Natural killer cell treated with Interleukin-12 subunit alpha and Interleukin-12 subunit beta and Interleukin-15 and Interleukin-18, amount 100 ng/mL, for 72 hours (primary cell): ENCODE results near the gene RNF123. TPM values are rescaled to one million over a fixed set of nuclear protein-coding genes. Genes with fewer than 3 reads are reported as not detected.
A peak's percentile ranks its signal among the peaks of the same experiment; 100 is the strongest.

Experiments used
- ATAC-seq, 2 donors: fragments of 150-1000 bp; cut with Tn5 transposase in 1 of 2; sonication (Bioruptor Pico), chemical (Tn5 transposase) in 1 of 2; 2 replicates each; pipeline ENCODE4 v1.10.0; 2021
- DNase-seq: peaks from one replicate; pipeline ENCODE4 v3.0.0; 2022; ENCODE audit warnings: low spot score
- H3K27ac Mint-ChIP-seq, 2 donors: 1 replicate in 1 of 2; 2 replicates in 1 of 2; pipeline ENCODE4 v1.8.0; 2022; ENCODE audit warnings: mixed read lengths in 2 of 2, mild to moderate bottlenecking in 1 of 2, moderate library complexity in 1 of 2
- H3K27me3 Mint-ChIP-seq, 2 donors: 1 replicate in 1 of 2; 2 replicates in 1 of 2; pipeline ENCODE4 v1.8.0; 2022; ENCODE audit warnings: mixed read lengths in 2 of 2
- H3K36me3 Mint-ChIP-seq: one replicate; pipeline ENCODE4 v1.8.0; 2022; ENCODE audit warnings: mixed read lengths
- H3K4me1 Mint-ChIP-seq, 2 donors: 1 replicate in 1 of 2; 2 replicates in 1 of 2; pipeline ENCODE4 v1.8.0; 2022; ENCODE audit warnings: low read depth in 2 of 2, mixed read lengths in 2 of 2, mild to moderate bottlenecking in 1 of 2
- H3K4me3 Mint-ChIP-seq: one replicate; pipeline ENCODE4 v1.8.0; 2022; ENCODE audit warnings: mixed read lengths
- H3K9me3 Mint-ChIP-seq: 2 replicates; pipeline ENCODE4 v1.8.0; 2022; ENCODE audit warnings: mixed read lengths
- total RNA-seq, 2 donors: library from RNA; stranded (reverse); gene quantifications; one replicate each; pipeline ENCODE4 v1.2.3, GENCODE V29; 2022

The RNF123 gene
- total RNA-seq, 2 donors from 2014 or later, result 45.6 to 67.9 TPM

DNA sequence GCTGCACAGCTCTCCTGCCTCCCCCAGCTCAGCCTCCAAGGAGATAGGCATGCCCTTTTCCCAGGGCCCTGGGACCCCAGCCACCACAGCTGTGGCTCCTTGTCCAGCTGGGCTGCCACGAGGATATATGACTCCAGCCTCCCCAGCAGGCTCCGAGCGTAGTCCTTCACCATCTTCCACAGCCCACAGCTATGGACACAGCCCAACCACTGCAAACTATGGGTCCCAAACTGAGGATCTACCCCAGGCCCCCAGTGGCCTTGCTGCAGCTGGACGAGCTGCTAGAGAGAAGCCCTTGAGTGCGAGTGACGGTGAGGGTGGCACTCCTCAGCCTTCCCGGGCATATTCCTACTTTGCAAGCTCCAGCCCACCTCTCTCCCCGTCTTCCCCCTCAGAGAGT lies 35.7 kb upstream of the RNF123 start:
- Mint-ChIP-seq H3K9me3 (no peaks in the 10 kb centered on the region), H3K4me3 (no peak overlapping the region), H3K4me1 (no peaks in the 10 kb centered on the region), H3K36me3 (no peaks in the 10 kb centered on the region), H3K27me3 (peaks cover 0 to 3% of the 10 kb centered on the region in 2 donors), H3K27ac (no peak overlapping the region)
- no peak for ATAC-seq
- no peak for DNase-seq

DNA sequence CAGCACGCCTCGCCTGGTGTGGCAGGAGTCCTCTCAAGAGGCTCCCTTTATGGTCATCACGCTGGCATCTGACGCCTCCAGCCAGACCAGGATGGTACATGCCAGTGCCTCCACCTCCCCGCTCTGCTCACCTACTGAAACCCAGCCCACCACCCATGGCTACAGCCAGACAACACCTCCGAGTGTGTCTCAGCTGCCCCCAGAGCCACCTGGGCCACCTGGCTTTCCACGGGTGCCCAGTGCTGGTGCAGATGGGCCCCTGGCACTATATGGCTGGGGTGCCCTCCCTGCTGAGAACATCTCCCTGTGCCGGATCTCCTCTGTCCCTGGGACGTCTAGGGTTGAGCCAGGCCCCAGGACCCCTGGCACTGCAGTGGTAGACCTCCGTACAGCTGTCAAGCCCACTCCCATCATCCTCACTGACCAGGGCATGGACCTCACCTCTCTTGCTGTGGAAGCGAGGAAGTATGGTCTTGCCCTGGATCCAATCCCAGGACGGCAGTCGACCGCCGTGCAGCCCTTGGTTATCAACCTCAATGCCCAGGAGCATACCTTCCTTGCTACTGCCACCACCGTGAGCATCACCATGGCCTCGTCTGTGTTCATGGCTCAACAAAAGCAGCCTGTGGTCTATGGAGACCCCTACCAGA lies 35.1 kb upstream of the RNF123 start:
- Mint-ChIP-seq H3K27ac (no peak overlapping the region), H3K4me3 (no peak overlapping the region), H3K9me3 (no peaks in the 10 kb centered on the region), H3K4me1 (no peaks in the 10 kb centered on the region), H3K27me3 (peaks cover 0 to 3% of the 10 kb centered on the region in 2 donors), H3K36me3 (no peaks in the 10 kb centered on the region)
- DNase-seq (no peak), ATAC-seq (no peak)

DNA sequence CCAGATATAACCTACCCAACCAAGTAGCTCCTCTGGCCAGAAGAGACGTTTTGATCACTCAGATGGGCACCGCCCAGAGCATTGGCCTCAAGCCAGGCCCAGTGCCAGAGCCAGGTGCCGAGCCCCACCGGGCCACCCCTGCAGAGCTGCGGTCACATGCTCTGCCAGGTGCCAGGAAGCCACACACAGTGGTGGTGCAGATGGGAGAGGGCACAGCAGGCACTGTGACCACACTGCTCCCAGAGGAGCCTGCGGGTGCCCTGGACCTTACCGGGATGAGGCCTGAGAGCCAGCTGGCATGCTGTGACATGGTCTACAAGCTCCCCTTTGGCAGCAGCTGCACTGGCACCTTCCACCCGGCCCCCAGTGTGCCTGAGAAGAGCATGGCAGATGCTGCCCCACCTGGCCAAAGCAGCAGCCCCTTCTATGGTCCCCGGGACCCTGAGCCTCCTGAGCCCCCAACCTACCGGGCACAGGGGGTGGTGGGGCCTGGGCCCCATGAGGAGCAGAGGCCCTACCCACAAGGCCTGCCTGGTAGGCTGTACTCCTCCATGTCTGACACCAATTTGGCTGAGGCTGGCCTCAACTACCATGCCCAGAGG lies 34.3 kb upstream of the RNF123 start:
- ATAC-seq (no peak), DNase-seq (no peak)
- Mint-ChIP-seq H3K36me3 (no peaks in the 10 kb centered on the region), H3K4me1 (no peaks in the 10 kb centered on the region), H3K4me3 (no peak overlapping the region), H3K27me3 (peaks cover 0 to 3% of the 10 kb centered on the region in 2 donors), H3K9me3 (no peaks in the 10 kb centered on the region), H3K27ac (no peak overlapping the region)

DNA sequence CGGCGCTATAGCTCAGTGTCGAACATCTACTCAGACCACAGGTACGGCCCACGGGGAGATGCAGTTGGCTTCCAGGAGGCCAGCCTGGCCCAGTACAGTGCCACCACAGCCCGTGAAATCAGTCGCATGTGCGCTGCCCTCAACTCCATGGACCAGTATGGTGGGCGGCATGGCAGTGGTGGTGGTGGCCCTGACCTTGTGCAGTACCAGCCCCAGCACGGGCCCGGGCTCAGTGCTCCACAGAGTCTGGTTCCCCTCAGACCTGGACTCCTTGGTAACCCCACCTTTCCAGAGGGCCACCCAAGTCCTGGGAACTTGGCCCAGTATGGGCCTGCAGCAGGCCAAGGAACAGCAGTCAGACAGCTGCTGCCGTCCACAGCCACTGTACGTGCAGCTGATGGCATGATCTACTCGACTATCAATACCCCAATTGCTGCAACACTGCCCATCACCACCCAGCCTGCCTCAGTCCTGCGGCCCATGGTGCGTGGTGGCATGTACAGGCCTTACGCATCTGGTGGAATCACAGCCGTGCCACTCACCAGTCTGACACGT lies 33.5 kb upstream of the RNF123 start:
- Mint-ChIP-seq H3K27ac (no peak overlapping the region), H3K9me3 (no peaks in the 10 kb centered on the region), H3K27me3 (peaks cover 0 to 3% of the 10 kb centered on the region in 2 donors), H3K4me3 (no peak overlapping the region), H3K36me3 (no peaks in the 10 kb centered on the region), H3K4me1 (no peaks in the 10 kb centered on the region)
- DNase-seq (no peak), ATAC-seq (no peak)

DNA sequence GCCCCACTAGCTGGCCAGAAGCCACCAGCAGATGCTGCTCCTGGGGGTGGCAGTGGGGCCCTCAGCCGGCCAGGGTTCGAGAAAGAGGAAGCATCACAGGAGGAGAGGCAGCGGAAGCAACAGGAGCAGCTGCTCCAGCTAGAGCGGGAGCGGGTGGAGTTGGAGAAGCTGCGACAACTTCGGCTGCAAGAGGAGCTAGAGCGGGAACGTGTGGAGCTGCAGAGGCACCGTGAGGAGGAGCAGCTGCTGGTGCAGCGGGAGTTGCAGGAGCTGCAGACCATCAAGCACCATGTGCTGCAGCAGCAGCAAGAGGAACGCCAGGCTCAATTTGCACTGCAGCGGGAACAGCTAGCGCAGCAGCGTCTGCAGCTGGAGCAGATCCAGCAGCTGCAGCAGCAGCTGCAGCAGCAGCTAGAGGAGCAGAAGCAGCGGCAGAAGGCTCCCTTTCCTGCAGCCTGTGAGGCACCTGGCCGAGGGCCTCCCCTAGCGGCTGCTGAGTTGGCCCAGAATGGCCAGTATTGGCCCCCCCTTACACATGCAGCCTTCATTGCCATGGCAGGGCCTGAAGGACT lies 32.7 kb upstream of the RNF123 start:
- ATAC-seq, result no peak
- H3K27ac Mint-ChIP-seq, result no peak overlapping the region
- H3K9me3 Mint-ChIP-seq, result no peaks in the 10 kb centered on the region
- H3K4me1 Mint-ChIP-seq, result no peaks in the 10 kb centered on the region
- H3K36me3 Mint-ChIP-seq, result no peaks in the 10 kb centered on the region
- no peak overlapping the region for H3K4me3 Mint-ChIP-seq
- H3K27me3 Mint-ChIP-seq, result peaks cover 0 to 3% of the 10 kb centered on the region in 2 donors
- no peak for DNase-seq

DNA sequence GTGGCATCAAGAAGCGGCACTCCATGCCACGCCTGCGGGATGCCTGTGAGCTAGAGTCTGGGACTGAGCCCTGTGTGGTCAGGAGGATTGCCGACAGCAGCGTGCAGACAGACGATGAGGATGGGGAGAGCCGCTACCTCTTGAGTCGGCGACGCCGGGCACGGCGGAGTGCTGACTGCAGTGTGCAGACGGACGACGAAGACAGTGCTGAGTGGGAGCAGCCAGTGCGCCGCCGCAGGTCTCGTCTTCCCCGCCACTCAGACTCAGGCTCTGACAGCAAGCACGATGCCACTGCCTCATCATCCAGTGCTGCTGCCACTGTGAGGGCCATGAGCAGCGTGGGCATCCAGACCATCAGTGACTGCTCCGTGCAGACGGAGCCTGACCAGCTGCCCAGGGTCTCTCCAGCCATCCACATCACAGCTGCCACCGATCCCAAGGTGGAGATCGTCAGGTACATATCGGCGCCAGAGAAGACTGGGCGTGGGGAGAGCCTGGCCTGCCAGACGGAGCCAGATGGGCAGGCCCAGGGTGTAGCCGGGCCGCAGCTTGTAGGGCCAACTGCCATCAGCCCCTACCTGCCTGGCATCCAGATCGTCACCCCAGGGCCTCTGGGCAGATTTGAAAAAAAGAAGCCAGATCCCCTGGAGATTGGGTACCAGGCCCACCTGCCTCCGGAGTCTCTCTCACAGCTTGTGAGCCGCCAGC lies 32.0 kb upstream of the RNF123 start:
- Mint-ChIP-seq H3K27ac (no peak overlapping the region), H3K4me1 (no peaks in the 10 kb centered on the region), H3K4me3 (no peak overlapping the region), H3K27me3 (peaks cover 0 to 3% of the 10 kb centered on the region in 2 donors), H3K36me3 (no peaks in the 10 kb centered on the region), H3K9me3 (no peaks in the 10 kb centered on the region)
- no peak for DNase-seq
- no peak for ATAC-seq

DNA sequence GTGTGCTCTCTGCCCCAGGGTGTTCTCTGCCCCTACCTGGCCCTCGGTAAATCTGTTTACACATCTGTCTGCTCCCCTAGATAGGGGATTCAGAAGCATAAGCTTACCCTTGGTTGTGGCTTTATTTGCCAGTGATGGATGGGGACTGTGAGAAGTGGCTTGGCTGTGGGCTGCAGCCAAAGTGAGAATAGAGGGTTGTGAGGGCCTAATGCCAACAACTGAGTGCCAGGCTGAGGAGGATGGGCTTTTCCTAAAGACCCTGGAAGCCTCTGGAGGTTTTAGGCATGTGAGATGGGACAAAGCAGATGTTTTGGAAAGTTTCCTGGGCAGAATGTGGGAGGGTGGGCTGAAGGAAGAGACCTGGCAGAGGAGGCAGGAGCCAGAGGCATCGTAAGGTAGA lies 30.6 kb upstream of the RNF123 start:
- no peak overlapping the region for H3K27ac Mint-ChIP-seq
- ATAC-seq (no peak), DNase-seq (no peak)
- H3K27me3 Mint-ChIP-seq, result peaks cover 0 to 3% of the 10 kb centered on the region in 2 donors
- no peaks in the 10 kb centered on the region for H3K36me3 Mint-ChIP-seq
- no peaks in the 10 kb centered on the region for H3K9me3 Mint-ChIP-seq
- H3K4me1 Mint-ChIP-seq, result no peaks in the 10 kb centered on the region
- no peak overlapping the region for H3K4me3 Mint-ChIP-seq

DNA sequence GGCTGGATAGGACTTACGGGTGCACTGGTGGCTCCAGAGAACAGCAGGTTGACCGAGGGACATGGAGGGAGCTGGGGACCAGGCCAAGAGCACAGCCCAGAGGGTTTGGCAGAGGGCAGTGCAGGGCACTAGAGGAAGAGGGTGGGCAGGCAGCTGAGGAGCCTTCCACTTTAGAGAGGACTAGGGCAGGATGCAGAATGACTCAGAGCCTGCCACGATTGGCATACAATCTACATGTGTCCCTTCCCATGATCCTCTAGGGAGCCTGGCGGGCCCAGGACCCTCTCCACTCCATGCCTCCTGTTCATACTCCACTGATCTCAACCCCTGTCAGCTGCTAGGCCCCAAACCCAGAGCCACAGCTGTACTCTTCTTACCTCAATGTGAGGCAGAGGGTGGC lies 29.6 kb upstream of the RNF123 start:
- no peak for ATAC-seq

DNA sequence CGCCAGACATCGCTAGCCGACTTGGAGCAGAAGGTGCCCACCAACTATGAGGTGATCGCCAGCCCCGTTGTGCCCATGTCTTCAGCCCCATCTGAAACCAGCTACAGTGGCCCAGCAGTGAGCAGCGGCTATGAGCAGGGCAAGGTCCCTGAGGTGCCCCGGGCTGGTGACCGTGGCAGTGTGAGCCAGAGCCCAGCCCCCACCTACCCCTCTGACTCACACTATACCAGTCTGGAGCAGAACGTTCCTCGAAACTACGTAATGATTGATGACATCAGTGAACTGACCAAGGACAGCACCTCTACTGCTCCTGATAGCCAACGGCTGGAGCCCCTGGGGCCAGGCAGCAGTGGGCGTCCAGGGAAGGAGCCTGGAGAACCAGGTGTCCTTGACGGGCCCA lies 28.1 kb upstream of the RNF123 start:
- Mint-ChIP-seq H3K4me3 (no peak overlapping the region), H3K36me3 (no peaks in the 10 kb centered on the region), H3K27ac (no peak overlapping the region), H3K27me3 (peaks cover 0 to 3% of the 10 kb centered on the region in 2 donors), H3K4me1 (no peaks in the 10 kb centered on the region), H3K9me3 (no peaks in the 10 kb centered on the region)
- DNase-seq (no peak), ATAC-seq (no peak)

More for the DNA sequence above, 29.6 kb upstream of the RNF123 start:
- Mint-ChIP-seq H3K27me3 (peaks cover 0 to 3% of the 10 kb centered on the region in 2 donors), H3K9me3 (no peaks in the 10 kb centered on the region), H3K4me3 (no peak overlapping the region), H3K4me1 (no peaks in the 10 kb centered on the region), H3K36me3 (no peaks in the 10 kb centered on the region), H3K27ac (no peak overlapping the region)
- no peak for DNase-seq

DNA sequence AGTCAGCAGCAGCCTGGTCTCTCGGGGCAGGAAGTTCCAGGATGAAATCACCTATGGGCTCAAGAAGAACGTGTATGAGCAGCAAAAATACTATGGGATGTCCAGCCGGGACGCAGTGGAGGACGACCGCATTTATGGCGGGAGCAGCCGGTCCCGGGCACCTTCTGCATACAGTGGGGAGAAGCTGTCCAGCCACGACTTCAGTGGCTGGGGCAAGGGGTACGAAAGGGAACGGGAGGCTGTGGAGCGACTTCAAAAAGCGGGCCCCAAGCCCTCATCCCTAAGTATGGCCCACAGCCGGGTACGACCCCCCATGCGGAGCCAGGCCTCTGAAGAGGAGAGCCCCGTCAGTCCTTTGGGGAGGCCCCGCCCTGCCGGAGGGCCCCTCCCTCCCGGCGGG lies 27.3 kb upstream of the RNF123 start:
- ATAC-seq (no peak), DNase-seq (no peak)
- Mint-ChIP-seq H3K9me3 (no peaks in the 10 kb centered on the region), H3K27me3 (no peaks in the 10 kb centered on the region), H3K27ac (no peak overlapping the region), H3K36me3 (no peaks in the 10 kb centered on the region), H3K4me1 (no peaks in the 10 kb centered on the region), H3K4me3 (no peak overlapping the region)

DNA sequence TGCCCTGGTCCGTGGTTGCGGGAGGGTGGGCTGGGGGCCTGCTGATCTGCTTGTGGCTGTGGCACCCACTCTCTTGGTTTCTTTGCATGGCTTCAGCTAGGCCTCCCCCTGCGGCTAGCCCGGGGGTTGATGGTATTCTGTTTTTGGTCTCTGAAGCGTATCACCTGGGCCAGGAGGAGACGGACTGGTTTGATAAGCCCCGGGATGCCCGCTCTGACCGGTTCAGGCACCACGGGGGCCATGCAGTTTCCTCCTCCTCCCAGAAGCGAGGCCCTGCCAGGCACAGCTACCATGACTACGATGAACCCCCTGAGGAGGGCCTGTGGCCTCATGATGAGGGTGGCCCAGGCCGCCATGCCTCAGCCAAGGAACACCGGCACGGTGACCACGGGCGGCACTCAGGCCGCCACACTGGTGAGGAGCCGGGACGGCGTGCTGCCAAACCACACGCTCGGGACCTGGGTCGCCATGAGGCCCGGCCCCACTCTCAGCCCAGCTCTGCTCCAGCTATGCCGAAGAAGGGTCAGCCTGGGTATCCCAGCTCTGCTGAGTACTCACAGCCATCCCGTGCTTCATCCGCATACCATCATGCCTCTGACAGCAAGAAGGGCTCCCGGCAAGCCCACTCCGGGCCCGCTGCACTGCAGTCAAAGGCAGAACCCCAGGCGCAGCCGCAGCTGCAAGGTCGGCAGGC lies 26.5 kb upstream of the RNF123 start:
- ATAC-seq, result no peak
- H3K27ac Mint-ChIP-seq, result no peak overlapping the region

DNA sequence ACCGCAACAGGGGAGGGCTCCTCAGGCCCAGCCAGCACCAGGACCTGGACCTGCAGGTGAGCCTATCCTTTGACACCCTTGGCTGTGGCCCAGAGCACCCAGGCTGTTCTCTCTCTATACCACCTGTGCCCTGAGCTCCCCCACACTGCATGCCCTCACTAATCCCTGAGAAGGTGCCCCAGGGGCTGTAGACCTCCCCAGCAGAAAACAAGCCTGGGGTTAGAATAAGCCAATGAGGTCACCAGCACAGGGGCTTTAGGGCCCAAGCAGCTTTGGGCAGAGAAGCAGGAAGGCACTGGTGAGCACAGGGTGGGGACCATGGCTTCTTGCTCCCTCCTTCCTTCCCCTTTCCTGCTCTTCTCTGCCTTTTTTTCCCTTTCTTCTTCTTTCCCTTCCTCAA lies 25.5 kb upstream of the RNF123 start:
- no peak overlapping the region for H3K27ac Mint-ChIP-seq
- H3K4me3 Mint-ChIP-seq, result no peak overlapping the region
- ATAC-seq (peak in 1 of 2 donors; percentile 11), DNase-seq (no peak)
- no peaks in the 10 kb centered on the region for H3K4me1 Mint-ChIP-seq
- H3K9me3 Mint-ChIP-seq, result no peaks in the 10 kb centered on the region
- H3K27me3 Mint-ChIP-seq, result peaks cover 0 to 3% of the 10 kb centered on the region in 2 donors
- H3K36me3 Mint-ChIP-seq, result no peaks in the 10 kb centered on the region

More for the DNA sequence above, 26.5 kb upstream of the RNF123 start:
- Mint-ChIP-seq H3K4me3 (no peak overlapping the region), H3K9me3 (no peaks in the 10 kb centered on the region), H3K36me3 (no peaks in the 10 kb centered on the region), H3K4me1 (no peaks in the 10 kb centered on the region), H3K27me3 (no peaks in the 10 kb centered on the region)
- no peak for DNase-seq

DNA sequence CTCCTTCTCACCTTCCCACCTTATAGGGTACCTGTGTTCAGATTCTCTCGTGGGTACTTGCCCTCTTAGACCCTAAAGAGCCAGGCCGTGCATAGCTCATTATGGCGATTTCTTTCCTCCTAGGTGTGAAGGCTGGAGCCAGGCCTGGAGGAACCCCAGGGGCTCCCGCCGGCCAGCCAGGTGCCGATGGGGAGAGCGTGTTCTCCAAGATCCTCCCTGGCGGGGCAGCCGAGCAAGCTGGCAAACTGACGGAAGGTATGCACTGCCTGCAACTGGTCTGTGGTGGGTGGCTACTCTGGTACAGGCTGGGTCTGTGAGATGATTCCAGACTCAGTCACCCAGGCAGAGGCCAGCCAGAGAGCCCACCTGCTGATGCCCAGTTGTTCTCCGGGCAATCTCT lies 25.1 kb upstream of the RNF123 start:
- H3K4me1 Mint-ChIP-seq, result peaks cover 0 to 2% of the 10 kb centered on the region in 2 donors
- ATAC-seq (no peak), DNase-seq (no peak)
- H3K27me3 Mint-ChIP-seq, result peaks cover 0 to 3% of the 10 kb centered on the region in 2 donors
- no peaks in the 10 kb centered on the region for H3K9me3 Mint-ChIP-seq
- no peak overlapping the region for H3K4me3 Mint-ChIP-seq
- H3K27ac Mint-ChIP-seq, result no peak overlapping the region
- H3K36me3 Mint-ChIP-seq, result no peaks in the 10 kb centered on the region
